ENCODE measurements around the gene KAT8. TPM values are rescaled to one million over a fixed set of nuclear protein-coding genes. Genes with fewer than 3 reads are reported as not detected.
A peak's percentile ranks its signal among the peaks of the same experiment; 100 is the strongest.

Gene KAT8
- total RNA-seq = 100 to 1,000 TPM in 1 of 4 donors, 10 to 100 TPM in 3; 69.7 to 116 (median 81.7) TPM

GRCh38 chr16:31117384-31118222 is at the start of gene KAT8:
TSS of gene KAT8 (plus strand) at chr16:31117664. CDS start at chr16:31117682, 18 bp downstream.
- TF ChIP-seq POLR2A (IDR thresholded peaks at IDR 0.05) = peak in 1 of 2 donors; percentile 47
- TF ChIP-seq CTCF (IDR thresholded peaks at IDR 0.05) = no peak

GRCh38 chr16:31071861-31072260 is 45.6 kb upstream of the KAT8 start:
- TF ChIP-seq CTCF (IDR thresholded peaks at IDR 0.05) (no peak), POLR2A (IDR thresholded peaks at IDR 0.05) (no peak)
- 24 to 32% methylated on average over 4 of the region's 4 CpGs for WGBS, 2 donors
- H3K4me3 ChIP-seq (ENCODE audit: low read depth, poor library complexity, severe bottlenecking) = no peak overlapping the region
- intact Hi-C loops (cut with DNase I; ENCODE audit: low total_unique reads) = no loop called here
- no peak for DNase-seq (ENCODE audit: low spot score in 2 of 2)

More at GRCh38 chr16:31117384-31118222, at the start of gene KAT8:
- intact Hi-C loops (cut with DNase I; ENCODE audit: low total_unique reads) = no loop called here
- 0 to 1% methylated on average over 50 to 61 of the region's 68 CpGs for WGBS, 2 donors
- peak within 1 kb of the TSS; percentile 26 for H3K4me3 ChIP-seq (ENCODE audit: low read depth, poor library complexity, severe bottlenecking)
- DNase-seq (ENCODE audit: low spot score in 2 of 2) = peak; percentile 98 to 100

- H3K4me3 ChIP-seq (ENCODE audit: low read depth, poor library complexity, severe bottlenecking) = peak overlapping the region; percentile 61
- peak in 1 of 2 donors; percentile 83 for DNase-seq (ENCODE audit: low spot score in 2 of 2)
- intact Hi-C loops (cut with DNase I; ENCODE audit: low total_unique reads) = no loop called here
- TF ChIP-seq POLR2A (IDR thresholded peaks at IDR 0.05) = no peak
- TF ChIP-seq CTCF (IDR thresholded peaks at IDR 0.05) = no peak
- 2 to 3% methylated on average over 27 of the region's 27 CpGs for WGBS, 2 donors
Measured at GRCh38 chr16:31072540-31073141, 44.8 kb upstream of the KAT8 start.

DNA sequence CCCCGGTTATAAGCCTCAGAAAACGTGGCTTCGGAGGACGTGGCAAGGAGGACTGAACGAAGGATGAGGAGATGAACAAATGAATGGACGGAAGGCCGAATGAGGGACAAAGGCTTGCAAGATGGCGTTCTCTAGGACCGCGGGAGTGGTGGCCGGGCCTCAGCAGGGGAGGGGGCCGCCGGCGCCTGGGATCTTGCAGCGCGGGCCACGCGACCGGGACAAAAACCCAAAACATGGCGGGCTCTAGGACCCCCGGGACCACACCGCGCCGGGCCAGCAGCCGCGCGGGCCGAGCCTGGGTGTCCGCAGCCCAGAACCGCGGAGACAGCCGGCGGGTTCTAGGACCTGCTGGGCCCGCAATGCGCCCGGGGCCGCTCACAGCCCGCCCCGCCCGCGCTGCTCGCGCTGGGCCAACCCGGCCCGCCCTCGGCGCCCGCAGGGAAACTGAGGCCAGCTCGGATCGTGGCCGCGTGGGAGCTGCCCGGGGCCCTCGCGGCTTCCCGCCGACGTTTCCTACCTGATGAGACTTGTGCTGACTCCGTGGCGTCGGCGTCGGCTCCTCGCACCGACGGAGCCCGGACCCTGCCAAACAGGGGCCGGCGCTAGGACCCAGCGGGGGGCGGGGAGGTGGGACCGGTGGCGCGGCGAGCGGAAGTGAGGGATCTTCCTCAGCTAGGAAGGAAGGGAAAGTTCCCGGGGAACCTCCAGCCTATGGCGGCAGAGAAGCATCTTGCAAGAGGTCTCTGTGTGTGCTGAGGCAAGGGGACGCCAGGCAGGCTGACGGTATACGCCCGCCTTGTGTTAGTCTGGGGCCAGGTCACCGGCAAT is 44.1 kb upstream of the KAT8 start:
- WGBS, 2 donors = 0 to 1% methylated on average over 35 to 77 of the region's 83 CpGs
- TF ChIP-seq POLR2A (IDR thresholded peaks at IDR 0.05) = no peak
- no peak for TF ChIP-seq CTCF (IDR thresholded peaks at IDR 0.05)
- intact Hi-C loops (cut with DNase I; ENCODE audit: low total_unique reads) = no loop called here
- peak overlapping the region; percentile 61 for H3K4me3 ChIP-seq (ENCODE audit: low read depth, poor library complexity, severe bottlenecking)
- DNase-seq (ENCODE audit: low spot score in 2 of 2) = peak; percentile 89 to 98

- TF ChIP-seq POLR2A (IDR thresholded peaks at IDR 0.05) (no peak), CTCF (IDR thresholded peaks at IDR 0.05) (no peak)
- DNase-seq (ENCODE audit: low spot score in 2 of 2) = peak; percentile 99
- H3K4me3 ChIP-seq (ENCODE audit: low read depth, poor library complexity, severe bottlenecking) = peak within 1 kb of the TSS; percentile 99
- 1% methylated on average over 47 to 48 of the region's 48 CpGs for WGBS, 2 donors
- intact Hi-C loops (cut with DNase I; ENCODE audit: low total_unique reads) = no loop called here
Measured at GRCh38 chr16:31073970-31074813, 43.3 kb upstream of the KAT8 start, which contains the start of the genes ZNF646 and ZNF668. TSS of gene ZNF646 (plus strand) at chr16:31074422. CDS start at chr16:31076325, 1,903 bp downstream. TSS of gene ZNF668 (minus strand) at chr16:31074240. CDS start at chr16:31064459, 9,781 bp downstream.
